Measurements from ENCODE around the gene TTLL8. TPM values are rescaled to one million over a fixed set of nuclear protein-coding genes. Genes with fewer than 3 reads are reported as not detected.

Gene TTLL8
- total RNA-seq, 3 donors from 2014 or later = not detected

- intact Hi-C loops (cut with DNase I; ENCODE audit: low total_unique reads) = no loop called here
- H3K9me3 ChIP-seq = no peaks in the 10 kb centered on the region
- TF ChIP-seq, protein P1, sequence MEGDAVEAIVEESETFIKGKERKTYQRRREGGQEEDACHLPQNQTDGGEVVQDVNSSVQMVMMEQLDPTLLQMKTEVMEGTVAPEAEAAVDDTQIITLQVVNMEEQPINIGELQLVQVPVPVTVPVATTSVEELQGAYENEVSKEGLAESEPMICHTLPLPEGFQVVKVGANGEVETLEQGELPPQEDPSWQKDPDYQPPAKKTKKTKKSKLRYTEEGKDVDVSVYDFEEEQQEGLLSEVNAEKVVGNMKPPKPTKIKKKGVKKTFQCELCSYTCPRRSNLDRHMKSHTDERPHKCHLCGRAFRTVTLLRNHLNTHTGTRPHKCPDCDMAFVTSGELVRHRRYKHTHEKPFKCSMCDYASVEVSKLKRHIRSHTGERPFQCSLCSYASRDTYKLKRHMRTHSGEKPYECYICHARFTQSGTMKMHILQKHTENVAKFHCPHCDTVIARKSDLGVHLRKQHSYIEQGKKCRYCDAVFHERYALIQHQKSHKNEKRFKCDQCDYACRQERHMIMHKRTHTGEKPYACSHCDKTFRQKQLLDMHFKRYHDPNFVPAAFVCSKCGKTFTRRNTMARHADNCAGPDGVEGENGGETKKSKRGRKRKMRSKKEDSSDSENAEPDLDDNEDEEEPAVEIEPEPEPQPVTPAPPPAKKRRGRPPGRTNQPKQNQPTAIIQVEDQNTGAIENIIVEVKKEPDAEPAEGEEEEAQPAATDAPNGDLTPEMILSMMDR (IDR thresholded peaks at IDR 0.05) = no peak
- TF ChIP-seq POLR2AphosphoS5 (IDR thresholded peaks at IDR 0.05) (no peak), POLR2A (IDR thresholded peaks at IDR 0.05) (no peak)
Observed at GRCh38 chr22:50072167-50072555, 14.1 kb upstream of the TTLL8 start.

DNA sequence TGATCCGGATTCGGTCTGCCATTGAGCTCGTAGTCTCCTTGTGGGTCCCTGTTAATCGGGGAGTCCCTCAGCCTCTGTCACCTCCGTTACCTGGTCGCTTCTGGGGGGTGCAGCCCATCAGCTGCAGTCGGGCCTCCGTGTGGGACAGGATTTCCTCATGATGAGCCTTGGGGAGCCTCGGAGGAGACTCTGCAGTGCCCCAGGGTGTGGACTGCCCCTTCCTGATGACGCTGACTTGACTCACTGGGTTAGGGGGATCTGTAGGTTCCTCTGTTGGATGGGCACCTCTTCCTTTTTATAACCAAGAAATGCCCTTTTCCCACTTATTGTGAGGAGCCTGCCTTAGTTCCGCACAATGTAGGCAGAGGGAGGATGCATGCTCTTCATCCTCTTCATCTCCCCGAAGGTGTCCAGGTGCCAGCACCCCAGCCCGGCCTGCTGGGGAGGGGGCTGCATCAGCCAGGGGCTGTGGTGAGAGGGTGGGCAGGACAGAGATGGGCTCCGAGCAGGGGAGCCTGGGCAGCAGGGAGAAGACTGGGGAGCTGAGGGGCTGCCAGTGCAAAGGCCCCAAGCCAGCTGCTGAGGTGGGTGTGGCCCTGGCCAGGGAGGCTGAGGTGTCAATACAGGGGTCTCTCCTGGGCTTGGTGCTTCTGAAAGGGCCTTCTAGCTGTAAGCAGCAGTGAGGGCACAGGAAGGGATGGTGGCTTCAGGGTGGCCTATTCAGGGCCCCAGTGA is 13.5 kb upstream of the TTLL8 start:
- H3K4me3 ChIP-seq = no peak overlapping the region
- H3K9me3 ChIP-seq = no peaks in the 10 kb centered on the region
- DNase-seq (ENCODE audit: low spot score in 2 of 2) = no peak
- intact Hi-C loops (cut with DNase I; ENCODE audit: low total_unique reads) = no loop called here
- TF ChIP-seq POLR2A (IDR thresholded peaks at IDR 0.05) (no peak), POLR2AphosphoS5 (IDR thresholded peaks at IDR 0.05) (no peak)
- TF ChIP-seq, protein P1 (IDR thresholded peaks at IDR 0.05) = no peak
- H3K4me1 ChIP-seq = no peaks in the 10 kb centered on the region
- no peaks in the 10 kb centered on the region for H3K36me3 ChIP-seq
- peaks cover 0 to 9% of the 10 kb centered on the region in 2 donors for H3K27me3 ChIP-seq
- no peak overlapping the region for H3K27ac ChIP-seq

More at GRCh38 chr22:50072167-50072555, 14.1 kb upstream of the TTLL8 start:
- DNase-seq (ENCODE audit: low spot score in 2 of 2) = no peak
- peaks cover 0 to 9% of the 10 kb centered on the region in 2 donors for H3K27me3 ChIP-seq
- H3K36me3 ChIP-seq = no peaks in the 10 kb centered on the region
- H3K4me3 ChIP-seq = no peak overlapping the region
- no peaks in the 10 kb centered on the region for H3K4me1 ChIP-seq
- H3K27ac ChIP-seq = no peak overlapping the region

- Histone ChIP-seq H3K9me3 (no peaks in the 10 kb centered on the region), H3K4me1 (no peaks in the 10 kb centered on the region), H3K36me3 (no peaks in the 10 kb centered on the region), H3K27ac (no peak overlapping the region), H3K27me3 (peaks cover 0 to 9% of the 10 kb centered on the region in 2 donors), H3K4me3 (no peak overlapping the region)
- no peak for DNase-seq (ENCODE audit: low spot score in 2 of 2)
- no peak for TF ChIP-seq POLR2AphosphoS5 (IDR thresholded peaks at IDR 0.05)
- no peak for TF ChIP-seq POLR2A (IDR thresholded peaks at IDR 0.05)
- TF ChIP-seq, protein P1 (IDR thresholded peaks at IDR 0.05) = no peak
- intact Hi-C loops (cut with DNase I; ENCODE audit: low total_unique reads) = no loop called here
Observed at GRCh38 chr22:50070366-50070765, 12.3 kb upstream of the TTLL8 start.

- no peak overlapping the region for H3K4me3 ChIP-seq
- no peak for DNase-seq (ENCODE audit: low spot score in 2 of 2)
- no peaks in the 10 kb centered on the region for H3K9me3 ChIP-seq
- intact Hi-C loops (cut with DNase I; ENCODE audit: low total_unique reads) = no loop called here
- peaks cover 0 to 17% of the 10 kb centered on the region in 2 donors for H3K27me3 ChIP-seq
- no peak overlapping the region for H3K27ac ChIP-seq
- no peaks in the 10 kb centered on the region for H3K4me1 ChIP-seq
- no peaks in the 10 kb centered on the region for H3K36me3 ChIP-seq
- TF ChIP-seq POLR2AphosphoS5 (IDR thresholded peaks at IDR 0.05) = no peak
- TF ChIP-seq, protein P1 (IDR thresholded peaks at IDR 0.05) = no peak
- no peak for TF ChIP-seq POLR2A (IDR thresholded peaks at IDR 0.05)
Observed at GRCh38 chr22:50068096-50068495, 10.0 kb upstream of the TTLL8 start.

DNA sequence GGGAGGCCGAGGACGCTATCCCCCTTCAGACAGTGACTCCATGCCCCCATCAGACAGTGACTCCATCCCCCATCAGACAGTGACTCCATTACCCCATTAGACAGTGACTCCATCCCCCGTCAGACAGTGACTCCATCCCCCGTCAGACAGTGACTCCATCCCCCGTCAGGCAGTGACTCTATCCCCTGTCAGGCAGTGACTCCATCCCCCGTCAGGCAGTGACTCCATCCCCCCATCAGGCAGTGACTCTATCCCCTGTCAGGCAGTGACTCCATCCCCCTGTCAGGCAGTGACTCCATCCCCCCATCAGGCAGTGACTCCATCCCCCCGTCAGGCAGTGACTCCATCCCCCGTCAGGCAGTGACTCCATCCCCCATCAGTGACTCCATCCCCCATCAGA is 9.1 kb upstream of the TTLL8 start:
- no peak for TF ChIP-seq POLR2AphosphoS5 (IDR thresholded peaks at IDR 0.05)
- TF ChIP-seq, protein P1 (IDR thresholded peaks at IDR 0.05) = no peak
- Histone ChIP-seq H3K27me3 (peaks cover 0 to 21% of the 10 kb centered on the region in 2 donors), H3K36me3 (no peaks in the 10 kb centered on the region), H3K4me3 (no peak overlapping the region), H3K9me3 (no peaks in the 10 kb centered on the region), H3K4me1 (no peaks in the 10 kb centered on the region), H3K27ac (no peak overlapping the region)
- DNase-seq (ENCODE audit: low spot score in 2 of 2) = no peak
- intact Hi-C loops (cut with DNase I; ENCODE audit: low total_unique reads) = no loop called here
